ENCODE measurements around the gene PLEKHH1.
A peak's percentile ranks its signal among the peaks of the same experiment; 100 is the strongest.

PLEKHH1 gene

DNA sequence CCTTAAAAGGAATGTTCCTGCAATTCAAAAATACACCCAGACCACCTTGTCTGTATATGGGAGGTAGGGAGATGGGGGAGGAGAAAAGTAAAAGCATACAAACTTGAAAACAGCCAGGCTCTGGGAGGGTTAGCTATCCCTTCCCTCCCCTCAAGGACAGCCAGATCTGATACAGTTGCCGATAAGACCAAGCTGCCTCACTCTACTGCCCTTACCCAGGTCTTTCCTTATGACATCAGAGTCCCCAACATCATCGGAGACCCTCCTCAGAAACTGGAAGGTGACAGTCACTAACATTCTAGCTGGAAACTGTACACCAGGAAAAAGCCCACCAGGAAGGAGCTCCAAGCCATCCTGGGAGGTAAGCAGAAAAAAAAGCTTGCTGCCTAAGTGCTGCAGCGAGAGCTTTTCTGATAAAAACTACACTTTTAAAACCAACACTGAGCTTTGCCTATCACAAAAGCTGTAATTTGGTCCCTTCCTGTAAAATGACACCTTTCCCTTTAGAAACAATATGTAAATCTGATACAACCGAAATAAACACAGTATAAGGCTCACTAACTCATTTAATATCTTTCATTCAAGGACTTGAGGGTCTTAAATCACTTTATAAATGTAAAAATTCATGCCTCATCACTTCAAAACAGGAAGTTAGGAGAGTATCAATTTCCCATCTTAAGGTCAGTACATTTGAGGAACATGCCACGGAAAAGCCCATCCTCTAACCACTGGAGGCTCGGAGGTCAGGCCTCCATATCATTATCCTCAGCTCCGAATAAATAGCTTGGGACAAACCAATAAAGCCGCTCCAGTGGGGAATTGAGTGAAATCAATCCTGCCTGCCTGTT is 20.4 kb upstream of the PLEKHH1 start:
- no peak for DNase-seq

GRCh38 chr14:67513631-67514108 is 19.4 kb upstream of the PLEKHH1 start:
- no peak for DNase-seq

DNA sequence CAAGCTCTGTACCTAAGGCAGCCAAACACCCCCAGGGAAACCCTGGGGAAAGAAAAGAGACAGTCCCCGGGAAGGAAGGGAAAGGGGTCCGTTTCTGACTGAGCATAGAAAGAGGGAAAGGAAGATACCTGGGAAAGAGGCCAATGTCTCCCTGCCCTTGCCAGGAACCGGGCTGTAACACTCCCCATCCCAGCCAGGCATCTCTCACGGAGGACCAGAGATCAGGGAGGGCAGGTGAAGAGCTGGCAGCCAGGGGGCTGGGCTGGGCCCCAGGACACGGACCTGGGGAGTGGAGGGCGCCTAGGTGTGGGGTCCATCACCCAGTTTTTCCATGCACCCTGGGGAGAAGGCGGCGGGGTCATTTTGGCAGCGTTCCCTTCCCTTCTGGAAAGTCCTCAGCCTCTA is 18.9 kb upstream of the PLEKHH1 start:
- no peak for DNase-seq

- no peak for DNase-seq
Measured at GRCh38 chr14:67514650-67515385, 18.3 kb upstream of the PLEKHH1 start.

DNA sequence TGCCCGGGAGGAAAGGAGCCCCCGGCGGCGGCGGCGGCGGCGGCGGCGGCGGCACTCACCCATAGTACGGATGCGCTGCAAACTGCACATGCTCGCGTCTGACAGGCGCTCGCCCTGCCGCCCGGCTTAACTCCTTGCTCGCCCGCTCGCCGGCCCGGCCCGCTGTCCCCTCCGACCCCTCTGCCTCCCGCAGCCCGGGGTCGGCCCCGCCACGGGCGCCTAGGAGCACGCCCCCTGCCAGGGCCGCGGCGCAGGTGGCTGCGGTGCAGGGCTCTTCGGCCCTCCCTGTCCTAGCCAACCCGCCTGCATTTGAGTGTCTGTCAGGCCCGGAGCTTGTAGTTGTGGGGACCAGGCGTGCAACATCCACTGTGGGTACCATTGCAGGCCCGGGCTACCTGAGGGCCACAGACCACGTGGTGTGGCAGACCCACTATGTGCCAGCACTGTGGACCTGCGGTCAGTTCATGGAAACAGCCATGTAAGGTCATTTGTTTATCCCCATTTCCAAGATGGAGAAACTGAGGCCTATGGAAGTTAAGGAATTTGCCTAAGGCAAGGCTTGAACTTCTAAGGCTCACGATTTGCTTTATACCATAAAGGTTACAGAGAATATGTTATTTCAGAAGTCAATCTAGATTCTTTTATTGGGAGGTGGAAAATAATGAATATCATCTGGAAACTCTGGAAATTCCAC is 17.6 kb upstream of the PLEKHH1 start:
- DNase-seq, result no peak

GRCh38 chr14:67516676-67517075 is 16.4 kb upstream of the PLEKHH1 start:
- no peak for DNase-seq

- no peak for DNase-seq
Measured at GRCh38 chr14:67517083-67517482, 16.0 kb upstream of the PLEKHH1 start.

- DNase-seq, result no peak
Measured at GRCh38 chr14:67519406-67519805, 13.7 kb upstream of the PLEKHH1 start.

DNA sequence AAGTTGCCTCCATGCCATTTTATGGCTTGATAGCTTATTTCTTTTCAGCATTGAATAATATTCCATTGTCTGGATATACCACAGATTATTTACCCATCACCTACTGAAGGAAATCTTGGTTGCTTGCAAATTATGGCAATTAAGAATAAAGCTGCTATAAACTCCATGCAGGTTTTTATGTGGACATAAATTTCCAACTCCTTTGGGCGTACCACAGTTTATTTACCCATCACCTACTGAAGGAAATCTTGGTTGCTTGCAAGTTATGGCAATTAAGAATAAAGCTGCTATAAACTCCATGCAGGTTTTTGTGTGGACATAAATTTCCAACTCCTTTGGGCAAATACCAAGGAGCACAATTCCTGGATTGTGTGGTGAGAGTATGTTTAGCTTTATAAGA is 12.6 kb upstream of the PLEKHH1 start:
- DNase-seq, result no peak

DNA sequence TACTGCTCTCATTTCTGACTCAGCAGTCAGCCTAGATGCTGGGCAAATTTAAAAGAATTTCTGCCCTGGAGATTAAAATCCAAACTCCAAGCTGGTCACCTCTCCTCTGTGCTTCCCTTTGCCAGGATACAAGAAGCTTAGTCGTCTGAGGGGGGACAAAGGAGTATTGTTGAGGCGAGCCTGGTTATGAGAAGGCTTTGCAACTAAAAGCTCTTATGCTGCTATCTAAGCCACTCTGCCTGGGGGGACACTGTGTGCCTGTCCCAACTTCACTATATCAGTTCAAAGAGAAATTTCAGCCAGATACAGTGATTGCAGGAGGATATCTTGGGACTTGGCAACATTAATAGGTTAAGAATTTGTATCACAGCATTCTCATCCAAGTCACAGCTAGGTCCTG is 10.8 kb upstream of the PLEKHH1 start:
- DNase-seq, result no peak

GRCh38 chr14:67523764-67524633 is 9.1 kb upstream of the PLEKHH1 start:
- DNase-seq, result no peak

GRCh38 chr14:67524634-67524963 is 8.5 kb upstream of the PLEKHH1 start:
- peak; percentile 83 for DNase-seq

- DNase-seq, result no peak
Measured at GRCh38 chr14:67525389-67525788, 7.7 kb upstream of the PLEKHH1 start.

DNA sequence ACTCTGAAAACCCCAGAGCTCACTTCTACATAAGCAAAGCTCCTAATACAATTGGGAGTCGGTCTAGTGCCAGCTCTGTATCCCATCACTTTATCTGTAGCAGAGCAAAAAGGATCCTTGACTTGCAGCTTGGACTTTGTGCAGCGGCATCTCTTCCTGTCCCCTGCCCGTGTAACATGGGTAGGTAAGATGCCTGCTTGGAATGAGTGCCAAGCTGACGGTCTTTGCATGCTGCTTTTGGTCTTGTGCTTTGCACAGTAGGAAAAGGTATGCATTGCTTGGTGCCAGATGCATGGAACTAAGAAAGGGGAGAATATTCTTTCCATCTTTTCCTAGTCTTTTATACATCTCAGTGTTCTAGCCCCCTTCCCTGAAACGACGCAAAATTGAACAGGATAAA is 6.9 kb upstream of the PLEKHH1 start:
- DNase-seq, result no peak

- peak; percentile 66 for DNase-seq
Measured at GRCh38 chr14:67526676-67527459, 6.2 kb upstream of the PLEKHH1 start.

DNA sequence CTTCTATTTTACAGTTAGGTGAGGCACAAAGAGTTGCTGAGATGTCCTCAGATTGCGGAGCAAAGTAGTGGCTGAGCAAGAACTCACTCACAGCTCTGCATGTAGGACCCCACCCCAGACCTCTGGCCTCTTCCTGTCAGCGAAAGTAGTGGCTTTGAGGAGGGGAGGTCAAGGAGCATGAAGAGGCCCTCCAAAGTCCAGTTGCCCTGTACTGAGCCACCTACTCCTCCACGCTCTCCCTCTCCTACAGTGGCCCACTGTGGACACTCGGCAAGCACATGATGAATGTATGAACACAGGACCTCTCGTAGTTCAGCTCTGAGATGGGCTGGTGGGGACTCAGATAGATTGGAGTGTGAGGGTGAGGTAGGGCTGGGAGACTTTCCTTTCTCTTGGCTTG is 5.3 kb upstream of the PLEKHH1 start:
- no peak for DNase-seq

DNA sequence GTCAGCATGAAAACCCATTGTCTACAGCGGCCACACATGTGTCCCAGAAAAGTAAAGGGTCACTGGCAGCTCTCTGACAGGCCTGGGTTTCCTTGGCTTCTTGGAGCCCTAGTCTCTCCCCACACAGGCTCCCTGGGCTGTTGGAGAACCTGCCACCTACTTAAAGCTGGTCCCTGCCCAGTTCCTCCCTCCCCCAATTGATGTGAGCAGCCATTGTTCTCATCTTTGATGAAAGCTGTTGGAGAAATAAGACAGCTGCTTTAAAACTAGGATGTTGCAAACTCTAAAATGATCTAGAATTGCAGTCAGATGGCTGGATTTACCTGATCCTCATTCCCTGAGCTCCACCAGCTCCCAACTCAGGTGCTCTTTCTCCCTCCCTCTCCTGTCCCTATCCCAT is 4.8 kb upstream of the PLEKHH1 start:
- no peak for DNase-seq

DNA sequence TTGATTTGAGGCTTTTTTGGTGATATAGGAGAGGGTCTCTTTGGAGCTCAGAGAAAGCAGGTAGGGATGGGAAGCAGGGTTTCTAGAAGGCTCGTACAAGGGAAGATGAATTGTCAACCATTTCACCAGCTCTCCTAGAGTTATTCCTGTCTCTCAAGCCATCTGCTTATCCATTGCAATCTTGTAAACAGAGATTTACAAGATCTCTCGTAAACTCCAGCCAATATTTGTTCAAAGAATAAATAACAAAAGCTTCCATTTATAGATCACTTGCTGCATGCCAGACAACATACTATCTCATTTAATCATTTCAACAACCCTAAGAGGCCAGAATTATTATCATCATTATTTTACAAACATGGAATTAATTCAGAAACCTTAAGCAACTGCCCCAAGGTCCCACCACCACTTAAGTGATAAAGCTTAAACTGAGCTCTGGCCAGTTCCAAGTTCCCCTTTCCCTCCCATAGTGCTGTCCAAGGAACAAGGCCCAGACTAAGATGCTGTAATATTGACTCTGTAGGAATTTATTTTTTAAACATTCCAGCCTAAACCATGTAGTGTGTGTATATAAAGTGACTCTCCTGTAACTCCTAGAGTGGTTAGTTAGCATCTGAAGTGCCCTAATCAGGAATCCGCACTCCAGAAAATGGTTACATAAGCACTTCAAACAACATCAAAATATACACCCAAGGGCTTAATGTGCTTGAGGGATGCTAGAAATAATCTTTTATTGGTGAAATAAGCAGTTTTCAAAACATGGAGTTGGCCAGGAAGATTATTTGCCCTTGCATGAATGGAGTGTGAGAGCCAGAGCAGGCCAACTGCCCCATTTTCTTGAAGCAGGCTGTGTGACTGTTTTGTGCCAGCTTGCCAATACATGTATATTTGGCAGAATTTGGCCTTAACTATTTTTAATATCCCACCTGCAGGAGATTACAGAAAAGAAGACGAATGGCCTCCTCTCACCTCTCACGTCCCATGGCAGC is 2.8 kb upstream of the PLEKHH1 start:
- DNase-seq, result no peak

DNA sequence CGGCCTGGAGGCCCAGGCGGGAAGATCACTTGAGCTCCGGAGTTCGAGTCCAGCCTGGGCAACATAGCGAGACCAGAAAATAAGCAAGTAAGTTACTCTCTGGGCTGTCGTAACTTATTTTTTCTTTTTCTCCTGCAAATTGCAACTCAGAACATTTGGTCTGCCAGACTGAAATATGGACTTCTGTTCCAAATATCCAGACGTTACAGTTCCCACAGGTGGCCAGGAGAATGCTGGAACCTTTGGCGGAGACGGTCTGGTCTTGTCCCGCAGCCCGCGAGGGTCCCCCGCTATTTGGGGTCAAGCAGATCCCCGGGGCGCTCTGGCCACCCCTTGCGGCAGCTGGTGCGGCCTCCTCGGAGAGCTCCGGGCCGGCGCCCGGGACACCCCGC is 488 bp upstream of the PLEKHH1 start:
- DNase-seq, result no peak

DNA sequence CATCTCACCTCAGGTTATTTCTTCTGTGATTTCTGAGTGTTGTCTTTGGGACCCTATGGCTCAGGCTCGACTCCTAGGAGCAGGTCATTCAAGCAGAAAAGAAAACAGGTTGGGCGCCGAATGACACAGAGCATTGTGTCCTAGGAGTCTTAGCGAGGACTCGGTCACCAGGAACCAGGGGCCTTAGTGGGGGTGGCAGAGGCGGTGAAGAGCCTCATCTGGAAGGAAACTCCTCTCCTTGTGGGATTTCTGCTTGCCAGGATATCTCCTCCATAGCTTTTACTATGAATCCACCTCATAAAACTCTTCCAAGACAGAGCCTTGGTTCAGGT is 630 bp downstream of the PLEKHH1 start:
- DNase-seq, result no peak

GRCh38 chr14:67536087-67536486 is 3.0 kb downstream of the PLEKHH1 start:
- no peak for DNase-seq
